ENCODE measurements around the gene TPSG1.

DNA sequence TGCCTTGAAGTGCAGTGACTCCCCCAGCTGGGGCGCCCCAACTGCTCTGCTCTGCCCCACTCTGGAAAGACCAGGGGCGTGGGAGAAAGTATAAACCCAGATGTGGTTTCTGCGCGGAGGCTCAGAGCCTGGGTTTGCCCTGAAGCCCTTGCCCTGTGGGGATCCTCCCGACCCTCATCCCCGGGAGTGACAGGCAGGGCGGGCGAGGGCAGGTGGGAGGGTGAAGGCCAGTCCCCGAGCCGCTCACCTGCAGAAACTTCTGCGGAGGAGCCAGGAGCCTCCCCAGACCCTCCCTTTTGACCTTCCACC lies 34.6 kb upstream of the TPSG1 start:
- TF ChIP-seq, protein P1, sequence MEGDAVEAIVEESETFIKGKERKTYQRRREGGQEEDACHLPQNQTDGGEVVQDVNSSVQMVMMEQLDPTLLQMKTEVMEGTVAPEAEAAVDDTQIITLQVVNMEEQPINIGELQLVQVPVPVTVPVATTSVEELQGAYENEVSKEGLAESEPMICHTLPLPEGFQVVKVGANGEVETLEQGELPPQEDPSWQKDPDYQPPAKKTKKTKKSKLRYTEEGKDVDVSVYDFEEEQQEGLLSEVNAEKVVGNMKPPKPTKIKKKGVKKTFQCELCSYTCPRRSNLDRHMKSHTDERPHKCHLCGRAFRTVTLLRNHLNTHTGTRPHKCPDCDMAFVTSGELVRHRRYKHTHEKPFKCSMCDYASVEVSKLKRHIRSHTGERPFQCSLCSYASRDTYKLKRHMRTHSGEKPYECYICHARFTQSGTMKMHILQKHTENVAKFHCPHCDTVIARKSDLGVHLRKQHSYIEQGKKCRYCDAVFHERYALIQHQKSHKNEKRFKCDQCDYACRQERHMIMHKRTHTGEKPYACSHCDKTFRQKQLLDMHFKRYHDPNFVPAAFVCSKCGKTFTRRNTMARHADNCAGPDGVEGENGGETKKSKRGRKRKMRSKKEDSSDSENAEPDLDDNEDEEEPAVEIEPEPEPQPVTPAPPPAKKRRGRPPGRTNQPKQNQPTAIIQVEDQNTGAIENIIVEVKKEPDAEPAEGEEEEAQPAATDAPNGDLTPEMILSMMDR (IDR thresholded peaks at IDR 0.05; ENCODE audit: insufficient read depth, low read depth, low read length), result no peak
- no peak for TF ChIP-seq EZH2 (IDR thresholded peaks at IDR 0.05; ENCODE audit: insufficient read depth, low read length)

Measured in astrocyte (in vitro differentiated cells and primary cell).